Measurements from ENCODE around the gene GDPD4.

DNA sequence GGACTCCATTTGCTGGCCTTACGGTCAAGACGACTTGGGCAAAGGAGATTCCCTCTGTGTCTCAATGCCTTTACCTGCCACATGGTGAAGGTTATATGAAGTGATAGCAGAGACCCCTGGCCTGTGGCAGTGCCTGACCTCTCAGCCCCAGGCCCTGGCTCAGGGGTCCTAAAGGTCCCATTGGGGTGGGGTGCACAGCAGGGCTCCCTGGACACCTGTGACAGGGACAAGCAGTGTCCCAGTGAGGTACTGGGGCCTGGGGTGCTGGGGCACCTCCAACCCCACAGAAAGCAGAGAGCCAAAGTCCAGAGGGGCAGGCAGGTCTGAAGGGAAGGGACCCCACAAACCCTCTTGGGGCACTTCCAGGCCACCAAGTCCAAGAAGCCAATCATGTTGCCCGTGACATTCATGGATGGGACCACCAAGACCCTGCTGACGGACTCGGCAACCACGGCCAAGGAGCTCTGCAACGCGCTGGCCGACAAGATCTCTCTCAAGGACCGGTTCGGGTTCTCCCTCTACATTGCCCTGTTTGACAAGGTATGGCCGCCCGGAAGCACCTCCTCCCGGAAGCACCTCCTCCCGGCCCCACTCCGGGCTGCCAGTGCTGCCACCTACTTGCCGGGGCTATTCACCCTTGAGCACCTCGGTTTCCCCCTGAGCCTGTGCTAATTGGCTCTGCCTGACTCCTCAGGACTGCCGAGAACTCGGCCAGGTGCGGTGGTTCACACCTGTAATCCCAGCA lies 111.0 kb downstream of the GDPD4 start:
- TF ChIP-seq, protein P1, sequence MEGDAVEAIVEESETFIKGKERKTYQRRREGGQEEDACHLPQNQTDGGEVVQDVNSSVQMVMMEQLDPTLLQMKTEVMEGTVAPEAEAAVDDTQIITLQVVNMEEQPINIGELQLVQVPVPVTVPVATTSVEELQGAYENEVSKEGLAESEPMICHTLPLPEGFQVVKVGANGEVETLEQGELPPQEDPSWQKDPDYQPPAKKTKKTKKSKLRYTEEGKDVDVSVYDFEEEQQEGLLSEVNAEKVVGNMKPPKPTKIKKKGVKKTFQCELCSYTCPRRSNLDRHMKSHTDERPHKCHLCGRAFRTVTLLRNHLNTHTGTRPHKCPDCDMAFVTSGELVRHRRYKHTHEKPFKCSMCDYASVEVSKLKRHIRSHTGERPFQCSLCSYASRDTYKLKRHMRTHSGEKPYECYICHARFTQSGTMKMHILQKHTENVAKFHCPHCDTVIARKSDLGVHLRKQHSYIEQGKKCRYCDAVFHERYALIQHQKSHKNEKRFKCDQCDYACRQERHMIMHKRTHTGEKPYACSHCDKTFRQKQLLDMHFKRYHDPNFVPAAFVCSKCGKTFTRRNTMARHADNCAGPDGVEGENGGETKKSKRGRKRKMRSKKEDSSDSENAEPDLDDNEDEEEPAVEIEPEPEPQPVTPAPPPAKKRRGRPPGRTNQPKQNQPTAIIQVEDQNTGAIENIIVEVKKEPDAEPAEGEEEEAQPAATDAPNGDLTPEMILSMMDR (IDR thresholded peaks at IDR 0.05 in 2 of 3, conservative IDR thresholded peaks at IDR 0.05 in 1 of 3; ENCODE audit: borderline replicate concordance in 1 of 3, insufficient read depth in 1 of 3, low read depth in 2 of 3, low read length in 2 of 3): 0 out of 6 replicates have a peak, but pooled peaks of 2 of the 3 experiments have one; percentile 7 to 12
- TF ChIP-seq EZH2 (IDR thresholded peaks at IDR 0.05): no peak
- TF ChIP-seq CEBPB (IDR thresholded peaks at IDR 0.05; ENCODE audit: low read depth): no peak
- TF ChIP-seq SIN3A (IDR thresholded peaks at IDR 0.05; ENCODE audit: low read depth): no peak
- TF ChIP-seq TCF7L2 (IDR thresholded peaks at IDR 0.05; ENCODE audit: borderline replicate concordance, extremely low read depth, insufficient read depth, insufficient read length): no peak
- TF ChIP-seq, protein P2, sequence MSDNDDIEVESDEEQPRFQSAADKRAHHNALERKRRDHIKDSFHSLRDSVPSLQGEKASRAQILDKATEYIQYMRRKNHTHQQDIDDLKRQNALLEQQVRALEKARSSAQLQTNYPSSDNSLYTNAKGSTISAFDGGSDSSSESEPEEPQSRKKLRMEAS (IDR thresholded peaks at IDR 0.05): no peak
- TF ChIP-seq, protein P3, sequence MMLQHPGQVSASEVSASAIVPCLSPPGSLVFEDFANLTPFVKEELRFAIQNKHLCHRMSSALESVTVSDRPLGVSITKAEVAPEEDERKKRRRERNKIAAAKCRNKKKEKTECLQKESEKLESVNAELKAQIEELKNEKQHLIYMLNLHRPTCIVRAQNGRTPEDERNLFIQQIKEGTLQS (IDR thresholded peaks at IDR 0.05): no peak
- TF ChIP-seq YY1 (IDR thresholded peaks at IDR 0.05; ENCODE audit: extremely low read depth, insufficient replicate concordance, low read depth, low read length): no peak
- TF ChIP-seq POLR2A (IDR thresholded peaks at IDR 0.05; ENCODE audit: borderline replicate concordance, extremely low read depth, insufficient read depth, insufficient read length): no peak
- no peak for TF ChIP-seq RAD21 (IDR thresholded peaks at IDR 0.05; ENCODE audit: low read depth)
